Right lobe of liver (tissue), 6 donors: ENCODE measurements around the gene STOX2. TPM values are rescaled to one million over a fixed set of nuclear protein-coding genes. Genes with fewer than 3 reads are reported as not detected.

Source experiments
- ATAC-seq, 4 donors: fragments of 200-7000 bp; cut with Tn5 transposase; one replicate each; pipeline ENCODE4 v1.9.1; 2020; ENCODE audit warnings: mild to moderate bottlenecking in 4 of 4, moderate library complexity in 4 of 4
- DNase-seq, 3 donors: peaks; one replicate each; pipeline ENCODE4 v3.0.0-alpha.2; 2020
- H3K27ac ChIP-seq, 3 donors: fragments of 200-600 bp; one replicate each; pipeline ENCODE4 v1.8.0; 2022
- H3K27me3 ChIP-seq, 2 donors: fragments of 200-600 bp; one replicate each; pipeline ENCODE4 v1.8.0; 2022
- H3K36me3 ChIP-seq, 4 donors: fragments of 200-600 bp; sonication (generic) in 1 of 4; one replicate each; pipeline versions ENCODE4 v1.5.1 to v1.8.0; 2017 to 2022; ENCODE audit warnings: control low read depth in 1 of 4
- H3K4me1 ChIP-seq, 4 donors: fragments of 200-600 bp; sonication (generic) in 1 of 4; one replicate each; pipeline versions ENCODE4 v1.5.1 to v1.8.0; 2017 to 2022; ENCODE audit warnings: control low read depth in 1 of 4
- H3K4me3 ChIP-seq, 3 donors: fragments of 200-600 bp; one replicate each; pipeline ENCODE4 v1.8.0; 2022
- H3K9me3 ChIP-seq, 4 donors: fragments of 200-600 bp; sonication (generic) in 1 of 4; one replicate each; pipeline versions ENCODE4 v1.5.1 to v1.8.0; 2017 to 2022; ENCODE audit warnings: control low read depth in 1 of 4
- POLR2A ChIP-seq: fragments of 450-650 bp; IDR thresholded peaks from one replicate; pipeline ENCODE4 v1.6.1; 2017; ENCODE audit warnings: antibody characterized with exemption, mild to moderate bottlenecking
- WGBS: methylation state at CpG from one replicate; pipeline ENCODE4 v1.1.6; 2018; ENCODE audit warnings: low coverage, low lambda C conversion rate; ENCODE audit not compliant: insufficient coverage; ENCODE audit errors: missing lambda C conversion rate; 5-methylcytosine and 5-hydroxymethylcytosine counted together
- intact Hi-C, 2 donors: fragments of 100-400 bp; cut with DNase I; formaldehyde crosslinking; loops; one replicate each; pipeline versions ENCODE4 v1.11.2 to v1.14.1; 2022
- total RNA-seq, 6 experiments: library from RNA; depleted of rRNA in 2 of 6; stranded (reverse); fragments of >200 nt in 2 of 6; fragmentation: NEBNext Ultra II Directional in 3 of 6; extraction: Animal tissue kit (Norgen Biotek cat#: 25700) in 3 of 6; gene quantifications; one replicate each; pipeline versions ENCODE4 v1.1.0 to v1.2.4, GENCODE V29; 2016 to 2023
- TF ChIP-seq, protein P1 (sequence below), 4 donors: fragments of 200-600 bp in 3 of 4; fragments of 450-650 bp in 1 of 4; IDR thresholded peaks; one replicate each; pipeline versions ENCODE4 v1.5.1 to v1.8.0; 2016 to 2022; ENCODE audit warnings: antibody characterized with exemption in 4 of 4, mild to moderate bottlenecking in 2 of 4
- donor health status: DM: no; HTN: yes; CAD: no.
- donor health status: DM: no; HTN: no; CAD: no.
- donor health status: DM: no; HTN: no; CAD: no.
- donor health status: DM: no; HTN: yes; CAD: no.
- donor health status: DM: no; HTN: yes; CAD: no.

The STOX2 gene
- total RNA-seq, 6 experiments from 2014 or later, result 1.9 to 5.1 (median 3.2) TPM

GRCh38 chr4:183907871-183908683, 3.0 kb downstream of the STOX2 start:
- TF ChIP-seq, protein P1, sequence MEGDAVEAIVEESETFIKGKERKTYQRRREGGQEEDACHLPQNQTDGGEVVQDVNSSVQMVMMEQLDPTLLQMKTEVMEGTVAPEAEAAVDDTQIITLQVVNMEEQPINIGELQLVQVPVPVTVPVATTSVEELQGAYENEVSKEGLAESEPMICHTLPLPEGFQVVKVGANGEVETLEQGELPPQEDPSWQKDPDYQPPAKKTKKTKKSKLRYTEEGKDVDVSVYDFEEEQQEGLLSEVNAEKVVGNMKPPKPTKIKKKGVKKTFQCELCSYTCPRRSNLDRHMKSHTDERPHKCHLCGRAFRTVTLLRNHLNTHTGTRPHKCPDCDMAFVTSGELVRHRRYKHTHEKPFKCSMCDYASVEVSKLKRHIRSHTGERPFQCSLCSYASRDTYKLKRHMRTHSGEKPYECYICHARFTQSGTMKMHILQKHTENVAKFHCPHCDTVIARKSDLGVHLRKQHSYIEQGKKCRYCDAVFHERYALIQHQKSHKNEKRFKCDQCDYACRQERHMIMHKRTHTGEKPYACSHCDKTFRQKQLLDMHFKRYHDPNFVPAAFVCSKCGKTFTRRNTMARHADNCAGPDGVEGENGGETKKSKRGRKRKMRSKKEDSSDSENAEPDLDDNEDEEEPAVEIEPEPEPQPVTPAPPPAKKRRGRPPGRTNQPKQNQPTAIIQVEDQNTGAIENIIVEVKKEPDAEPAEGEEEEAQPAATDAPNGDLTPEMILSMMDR (IDR thresholded peaks at IDR 0.05), result no peak
- no peak for TF ChIP-seq POLR2A
- Histone ChIP-seq H3K9me3 (no peaks in the 10 kb centered on the region), H3K27me3 (no peaks in the 10 kb centered on the region), H3K27ac (no peak overlapping the region), H3K4me3 (no peak overlapping the region), H3K4me1 (peaks cover 0 to 9% (median 0%) of the 10 kb centered on the region in 4 donors), H3K36me3 (no peaks in the 10 kb centered on the region)
- DNase-seq, result no peak
- ATAC-seq, result no peak
- intact Hi-C loops, result no loop called here
- 70% methylated on average over 10 of the region's 10 CpGs for WGBS

DNA sequence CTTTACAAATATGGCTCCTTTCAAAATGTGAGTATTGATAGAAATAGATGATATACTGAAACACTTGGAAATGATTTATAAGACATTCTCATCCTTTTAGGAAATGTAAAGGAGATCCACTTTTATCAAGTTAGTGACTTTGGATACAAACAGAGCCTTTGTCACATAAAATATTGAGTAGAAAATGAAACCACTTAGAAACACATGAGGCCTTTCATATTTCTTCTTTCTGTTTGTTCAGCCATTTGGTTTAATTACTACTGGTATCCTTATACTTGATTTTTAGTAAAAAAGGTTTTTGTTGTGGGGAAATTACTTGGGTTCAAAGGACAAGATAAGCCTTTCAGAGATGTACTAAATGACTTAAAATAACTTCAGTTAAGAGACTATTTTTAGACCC, 4.1 kb downstream of the STOX2 start:
- Histone ChIP-seq H3K27me3 (no peaks in the 10 kb centered on the region), H3K4me3 (no peak overlapping the region), H3K36me3 (no peaks in the 10 kb centered on the region), H3K27ac (no peak overlapping the region), H3K4me1 (peaks cover 0 to 9% (median 0%) of the 10 kb centered on the region in 4 donors), H3K9me3 (no peaks in the 10 kb centered on the region)
- DNase-seq (no peak), ATAC-seq (no peak)
- intact Hi-C loops, result no loop called here
- TF ChIP-seq POLR2A, result no peak
- TF ChIP-seq, protein P1 (IDR thresholded peaks at IDR 0.05), result no peak

GRCh38 chr4:183909801-183910200, 4.7 kb downstream of the STOX2 start:
- ATAC-seq, result no peak
- TF ChIP-seq, protein P1 (IDR thresholded peaks at IDR 0.05), result no peak
- TF ChIP-seq POLR2A, result no peak
- Histone ChIP-seq H3K9me3 (no peaks in the 10 kb centered on the region), H3K36me3 (no peaks in the 10 kb centered on the region), H3K27ac (no peak overlapping the region), H3K27me3 (no peaks in the 10 kb centered on the region), H3K4me3 (no peak overlapping the region), H3K4me1 (peaks cover 0 to 9% (median 0%) of the 10 kb centered on the region in 4 donors)
- WGBS, result 92% methylated on average over 5 of the region's 5 CpGs
- DNase-seq, result no peak
- intact Hi-C loops, result no loop called here

DNA sequence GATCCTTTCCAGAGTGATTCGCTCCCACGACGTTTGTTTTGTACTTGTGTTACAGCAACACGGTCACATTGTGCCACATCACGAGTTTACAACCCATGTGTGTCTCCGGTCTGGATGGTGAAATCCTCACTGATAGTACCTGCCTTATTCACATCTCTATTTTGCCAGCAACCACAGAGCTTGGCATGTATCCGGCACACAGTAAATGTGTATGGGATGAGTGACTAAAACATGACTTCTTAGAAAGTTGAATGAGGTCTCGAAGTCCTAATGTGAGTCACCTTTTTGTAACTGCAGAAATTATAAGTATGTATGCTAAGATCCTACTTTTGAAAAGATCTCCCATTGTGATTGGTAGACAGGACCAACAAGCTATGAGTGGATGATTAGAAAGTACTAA, 7.5 kb downstream of the STOX2 start:
- ATAC-seq, result no peak

More for the DNA sequence above, 7.5 kb downstream of the STOX2 start:
- 80% methylated on average over 8 of the region's 8 CpGs for WGBS
- no peak for DNase-seq
- no peaks in the 10 kb centered on the region for H3K36me3 ChIP-seq
- peaks cover 0 to 3% (median 0%) of the 10 kb centered on the region in 4 donors for H3K4me1 ChIP-seq
- H3K27ac ChIP-seq, result no peak overlapping the region
- H3K9me3 ChIP-seq, result no peaks in the 10 kb centered on the region
- no peak for TF ChIP-seq POLR2A
- TF ChIP-seq, protein P1 (IDR thresholded peaks at IDR 0.05), result no peak
- intact Hi-C loops, result no loop called here
- no peaks in the 10 kb centered on the region for H3K27me3 ChIP-seq
- no peak overlapping the region for H3K4me3 ChIP-seq
